GM12892 (cell line): Measurements from ENCODE around the gene MTIF2.
"Not testable (repeated sequence)": the region's sequence is repeated elsewhere in the genome, so short reads cannot be mapped to it uniquely, and the experiment has no call there.

Experiments
- DNase-seq: peaks from one replicate; pipeline ENCODE4 v3.0.0; 2011; ENCODE audit not compliant: insufficient read length
- FAIRE-seq: peaks from 2 replicates; lab custom pipeline; 2011; peaks lifted over from hg19 to GRCh38; lab: Jason Lieb, UNC
- POLR2A ChIP-seq: IDR thresholded peaks from 2 replicates; pipeline ENCODE4 v1.6.1; 2011; ENCODE audit warnings: low read depth, low read length, control low read depth
- POLR2AphosphoS5 ChIP-seq: IDR thresholded peaks from 2 replicates; pipeline ENCODE4 v1.6.1; 2011; ENCODE audit warnings: low read depth, low read length, control low read depth
- TAF1 ChIP-seq: IDR thresholded peaks from 2 replicates; pipeline ENCODE4 v1.6.1; 2011; ENCODE audit warnings: low read depth, mild to moderate bottlenecking, control low read depth, low read length, borderline replicate concordance

The MTIF2 gene

DNA sequence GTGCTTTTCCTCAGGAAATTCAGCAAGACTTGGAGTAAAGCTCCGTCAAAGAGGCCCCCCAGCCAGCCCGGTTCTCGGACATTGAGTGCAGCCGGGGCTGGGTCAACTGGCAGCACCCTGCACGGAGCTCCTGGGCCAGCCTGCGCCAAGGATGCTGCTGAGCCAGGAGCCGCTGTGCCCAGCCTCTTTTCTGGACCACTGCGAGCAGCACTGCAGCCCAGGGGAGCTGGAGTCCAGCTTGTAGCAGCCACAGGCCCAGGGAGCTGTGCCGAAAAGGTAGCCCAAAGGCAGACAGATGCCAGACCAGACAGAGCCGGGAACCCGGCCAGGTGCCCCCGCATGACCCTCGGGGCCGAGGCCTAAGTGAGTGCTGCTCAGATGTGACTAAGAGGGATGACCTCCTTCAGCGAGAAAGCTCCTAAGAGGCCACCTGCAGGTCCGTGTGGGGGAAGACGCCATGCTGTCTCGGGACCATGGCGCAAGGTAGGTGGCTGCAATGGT lies 44.2 kb downstream of the MTIF2 start:
- TF ChIP-seq POLR2AphosphoS5 (no peak), TAF1 (no peak), POLR2A (no peak)
- DNase-seq (no peak), FAIRE-seq (no peak)

DNA sequence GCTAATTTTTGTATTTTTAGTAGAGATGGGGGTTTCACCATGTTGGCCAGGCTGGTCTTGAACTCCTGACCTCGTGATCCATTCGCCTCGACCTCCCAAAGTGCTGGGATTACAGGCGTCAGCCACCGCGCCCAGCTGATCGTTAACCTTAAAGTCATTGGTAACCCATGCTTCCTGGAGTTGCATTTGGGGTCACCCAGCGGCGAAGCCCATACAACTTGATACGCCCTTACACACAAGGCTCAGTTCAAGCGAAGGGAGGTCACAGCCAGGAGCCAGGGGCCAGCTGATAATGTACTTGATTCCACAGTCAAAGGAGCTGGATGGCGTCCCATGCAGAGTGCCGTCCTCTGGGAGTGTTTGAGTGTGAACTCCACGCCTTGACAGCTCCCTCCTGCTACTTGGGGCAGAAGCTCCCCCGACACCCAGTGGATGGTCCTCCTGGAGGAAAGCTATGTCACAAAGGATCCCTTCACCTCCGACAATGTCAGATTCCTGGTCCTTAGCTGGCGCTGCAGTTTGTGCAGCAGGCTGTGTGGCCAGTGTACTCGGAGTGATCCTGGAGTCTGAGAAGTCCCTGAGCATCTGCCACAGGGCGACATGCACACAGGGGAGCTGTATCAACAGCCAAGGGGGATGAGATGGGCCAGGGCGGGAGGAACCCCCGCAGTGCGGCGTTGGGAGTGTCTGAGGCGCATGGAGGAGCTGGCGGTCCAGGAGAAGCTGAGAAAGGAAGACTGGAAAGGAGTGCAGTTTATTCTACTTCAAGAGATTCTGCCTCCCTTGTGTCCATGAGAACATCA lies 44.9 kb downstream of the MTIF2 start:
- FAIRE-seq (no peak), DNase-seq (no peak)
- no peak for TF ChIP-seq POLR2A
- TF ChIP-seq TAF1, result no peak
- no peak for TF ChIP-seq POLR2AphosphoS5

DNA sequence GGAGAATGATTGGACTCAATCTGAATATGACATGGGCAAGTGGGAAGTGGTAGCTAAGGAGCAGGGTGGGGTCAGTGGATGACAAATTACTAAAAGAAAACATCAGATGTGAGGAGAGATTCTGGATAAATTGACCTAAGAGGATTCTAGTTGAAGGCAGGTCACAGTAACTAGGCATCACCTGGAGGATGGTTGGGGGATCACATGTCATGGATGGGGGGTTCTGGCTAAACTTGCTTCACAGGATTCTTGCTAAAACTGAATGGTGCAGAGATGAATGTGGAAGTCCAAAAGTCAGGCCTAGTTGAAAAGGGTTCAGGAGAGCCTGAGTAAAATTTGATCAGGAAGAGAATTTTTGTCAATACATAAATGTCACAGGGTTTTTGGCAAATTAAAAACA lies 55.2 kb downstream of the MTIF2 start:
- no peak for FAIRE-seq
- no peak for TF ChIP-seq TAF1
- TF ChIP-seq POLR2AphosphoS5, result no peak
- no peak for TF ChIP-seq POLR2A
- DNase-seq, result no peak

DNA sequence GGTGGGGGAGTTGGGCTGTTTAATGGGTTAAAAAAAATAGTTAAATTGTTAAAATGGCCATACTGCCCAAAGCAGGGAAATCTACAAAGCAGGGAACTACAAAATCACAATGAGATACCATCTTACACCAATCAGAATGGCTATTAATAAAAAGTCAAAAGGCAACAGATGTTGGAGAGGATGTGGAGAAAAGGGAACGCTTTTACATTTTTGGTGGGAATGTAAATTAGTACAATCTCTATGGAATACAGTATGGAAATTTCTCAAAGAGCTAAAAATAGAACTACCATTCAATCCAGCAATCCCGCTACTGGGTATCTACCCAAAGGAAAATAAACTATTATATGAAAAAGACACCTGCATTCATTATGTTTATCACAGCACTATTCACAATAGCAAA lies 64.1 kb downstream of the MTIF2 start:
- DNase-seq (no peak), FAIRE-seq (no peak)
- no peak for TF ChIP-seq TAF1
- no peak for TF ChIP-seq POLR2AphosphoS5
- no peak for TF ChIP-seq POLR2A

DNA sequence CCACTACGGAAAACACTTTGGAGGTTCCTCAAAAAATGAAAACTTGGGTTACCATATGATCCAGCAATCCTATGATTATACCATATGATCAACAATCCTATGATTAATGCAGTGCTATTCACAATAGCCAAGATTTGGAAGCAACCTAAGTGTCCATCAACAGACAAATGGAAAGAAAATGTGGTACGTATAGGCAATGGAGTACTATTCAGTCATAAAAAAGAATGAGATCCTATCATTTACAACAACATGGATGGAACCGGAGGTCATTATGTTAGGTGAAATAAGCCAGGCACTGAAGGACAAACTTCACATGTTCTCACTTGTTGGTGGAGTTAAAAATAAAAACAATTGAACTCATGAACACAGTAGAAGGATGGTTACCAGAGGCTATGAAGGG lies 64.5 kb downstream of the MTIF2 start:
- no peak for TF ChIP-seq POLR2A
- DNase-seq (no peak), FAIRE-seq (no peak)

DNA sequence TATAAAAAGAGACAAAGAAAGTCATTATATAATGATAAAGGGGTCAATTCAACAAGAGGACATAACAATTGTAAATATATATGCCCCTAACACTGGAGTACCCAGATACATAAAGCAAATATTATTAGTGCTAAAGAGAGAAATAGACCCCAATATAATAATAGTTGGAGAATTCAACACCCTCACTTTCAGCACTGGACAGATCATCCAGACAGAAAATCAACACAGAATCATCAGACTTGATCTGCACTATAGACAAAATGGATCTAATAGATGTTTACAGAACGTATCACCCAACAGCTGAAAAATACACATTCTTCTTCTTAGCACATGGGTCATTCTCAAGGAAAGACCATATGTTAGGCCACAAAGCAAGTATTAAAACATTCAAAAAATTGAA lies 68.6 kb downstream of the MTIF2 start:
- no peak for DNase-seq
- TF ChIP-seq POLR2AphosphoS5 (no peak), POLR2A (no peak), TAF1 (no peak)
- no peak for FAIRE-seq

DNA sequence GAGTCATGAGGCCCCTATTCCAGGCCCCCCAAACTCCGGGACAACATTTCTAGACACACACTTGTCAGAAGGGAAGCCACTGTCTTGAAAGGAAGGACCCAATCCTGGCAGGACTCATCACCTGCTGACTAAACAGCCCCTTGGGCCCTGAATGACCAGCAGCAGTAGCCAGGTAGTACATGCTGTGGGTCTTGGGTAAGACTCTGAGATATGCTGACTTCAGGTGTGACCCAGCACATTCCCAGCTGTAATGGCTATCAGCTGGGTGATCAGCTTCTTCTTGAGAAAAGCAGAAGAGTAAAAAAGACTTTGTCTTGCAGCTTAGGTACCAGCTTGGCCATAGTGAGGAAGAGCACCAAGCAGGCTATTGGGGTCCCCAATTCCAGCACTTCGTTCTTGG lies 72.5 kb downstream of the MTIF2 start:
- DNase-seq (no peak), FAIRE-seq (no peak)
- no peak for TF ChIP-seq TAF1
- TF ChIP-seq POLR2AphosphoS5, result no peak
- no peak for TF ChIP-seq POLR2A

DNA sequence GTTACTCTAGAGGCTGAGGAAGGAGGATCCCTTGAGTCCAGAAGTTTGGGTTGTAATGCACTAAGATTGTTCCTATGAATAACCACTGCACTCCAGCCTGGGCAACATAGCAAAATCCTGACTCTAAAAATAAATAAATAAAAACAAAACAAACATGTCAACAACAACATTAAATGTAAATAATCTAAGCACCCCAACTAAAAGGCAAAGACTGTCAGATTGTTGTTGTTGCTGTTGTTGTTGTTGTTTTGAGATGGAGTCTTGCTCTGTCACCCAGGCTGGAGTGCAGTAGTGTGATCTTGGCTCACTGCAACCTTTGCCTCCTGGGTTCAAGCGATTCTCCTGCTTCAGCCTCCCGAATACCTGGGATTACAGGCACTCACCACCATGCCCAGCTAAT lies 77.1 kb downstream of the MTIF2 start:
- not testable (repeated sequence) for DNase-seq, FAIRE-seq

DNA sequence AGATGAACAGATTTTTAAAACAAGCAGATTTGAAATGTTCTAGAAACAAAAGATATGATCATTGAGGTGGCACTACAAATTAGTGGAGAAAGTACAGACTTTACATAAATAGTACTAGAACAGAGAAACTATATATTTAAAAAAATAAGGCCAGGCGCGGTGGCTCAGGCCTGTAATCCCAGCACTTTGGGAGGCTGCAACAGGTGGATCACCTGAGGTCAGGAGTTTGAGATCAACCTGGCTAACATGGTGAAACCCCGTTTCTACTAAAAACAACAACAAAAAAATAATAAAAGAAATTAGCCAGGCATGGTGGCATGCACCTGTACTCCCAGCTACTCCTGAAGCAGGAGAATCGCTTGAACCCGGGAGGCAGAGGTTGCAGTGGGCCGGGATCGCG lies 82.2 kb downstream of the MTIF2 start:
- FAIRE-seq, DNase-seq: not testable (repeated sequence)
